ENCODE measurements around the gene SVEP1.
"Not testable (repeated sequence)": the region's sequence is repeated elsewhere in the genome, so short reads cannot be mapped to it uniquely, and the experiment has no call there.

GRCh38 chr9:110398992-110399391 is 180.5 kb downstream of the SVEP1 start:
- TF ChIP-seq, protein P1, sequence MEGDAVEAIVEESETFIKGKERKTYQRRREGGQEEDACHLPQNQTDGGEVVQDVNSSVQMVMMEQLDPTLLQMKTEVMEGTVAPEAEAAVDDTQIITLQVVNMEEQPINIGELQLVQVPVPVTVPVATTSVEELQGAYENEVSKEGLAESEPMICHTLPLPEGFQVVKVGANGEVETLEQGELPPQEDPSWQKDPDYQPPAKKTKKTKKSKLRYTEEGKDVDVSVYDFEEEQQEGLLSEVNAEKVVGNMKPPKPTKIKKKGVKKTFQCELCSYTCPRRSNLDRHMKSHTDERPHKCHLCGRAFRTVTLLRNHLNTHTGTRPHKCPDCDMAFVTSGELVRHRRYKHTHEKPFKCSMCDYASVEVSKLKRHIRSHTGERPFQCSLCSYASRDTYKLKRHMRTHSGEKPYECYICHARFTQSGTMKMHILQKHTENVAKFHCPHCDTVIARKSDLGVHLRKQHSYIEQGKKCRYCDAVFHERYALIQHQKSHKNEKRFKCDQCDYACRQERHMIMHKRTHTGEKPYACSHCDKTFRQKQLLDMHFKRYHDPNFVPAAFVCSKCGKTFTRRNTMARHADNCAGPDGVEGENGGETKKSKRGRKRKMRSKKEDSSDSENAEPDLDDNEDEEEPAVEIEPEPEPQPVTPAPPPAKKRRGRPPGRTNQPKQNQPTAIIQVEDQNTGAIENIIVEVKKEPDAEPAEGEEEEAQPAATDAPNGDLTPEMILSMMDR (IDR thresholded peaks at IDR 0.05), result not testable (repeated sequence)
- TF ChIP-seq POLR2A, POLR2AphosphoS5 (IDR thresholded peaks at IDR 0.05): not testable (repeated sequence)

Data from gastroesophageal sphincter (tissue), 3 donors.